ENCODE data around the gene UPB1.

The UPB1 gene

GRCh38 chr22:24503843-24504338 is 8.8 kb downstream of the UPB1 start:
- in situ Hi-C loops (cut with MboI; ENCODE audit: low sequenced_read_pairs), result no loop called here

- in situ Hi-C loops (cut with MboI; ENCODE audit: low sequenced_read_pairs), result no loop called here
Observed at GRCh38 chr22:24504540-24504939, 9.4 kb downstream of the UPB1 start.

- in situ Hi-C loops (cut with MboI; ENCODE audit: low sequenced_read_pairs), result no loop called here
Observed at GRCh38 chr22:24504956-24505736, 10.0 kb downstream of the UPB1 start.

GRCh38 chr22:24506802-24507438 is 11.8 kb downstream of the UPB1 start:
- in situ Hi-C loops (cut with MboI; ENCODE audit: low sequenced_read_pairs), result no loop called here

GRCh38 chr22:24507716-24508115 is 12.6 kb downstream of the UPB1 start:
- in situ Hi-C loops (cut with MboI; ENCODE audit: low sequenced_read_pairs), result no loop called here

GRCh38 chr22:24510637-24511625 is 15.8 kb downstream of the UPB1 start:
- in situ Hi-C loops (cut with MboI; ENCODE audit: low sequenced_read_pairs), result loop anchor here (5.0 kb wide), 1 partner anchor 79 kb away; no protein-coding TSS in a partner anchor

- in situ Hi-C loops (cut with MboI; ENCODE audit: low sequenced_read_pairs), result loop anchor here (5.0 kb wide), 1 partner anchor 80 kb away; no protein-coding TSS in a partner anchor
Observed at GRCh38 chr22:24512043-24512442, 16.9 kb downstream of the UPB1 start.

- in situ Hi-C loops (cut with MboI; ENCODE audit: low sequenced_read_pairs), result loop anchor here (5.0 kb wide), 1 partner anchor 81 kb away; no protein-coding TSS in a partner anchor
Observed at GRCh38 chr22:24513378-24514240, 18.5 kb downstream of the UPB1 start.

- in situ Hi-C loops (cut with MboI; ENCODE audit: low sequenced_read_pairs), result loop anchor here (5.0 kb wide), 1 partner anchor 82 kb away; no protein-coding TSS in a partner anchor
Observed at GRCh38 chr22:24514241-24515026, 19.3 kb downstream of the UPB1 start.

- in situ Hi-C loops (cut with MboI; ENCODE audit: low sequenced_read_pairs), result no loop called here
Observed at GRCh38 chr22:24515027-24515338, 19.9 kb downstream of the UPB1 start.

- in situ Hi-C loops (cut with MboI; ENCODE audit: low sequenced_read_pairs), result no loop called here
Observed at GRCh38 chr22:24516301-24516737, 21.2 kb downstream of the UPB1 start.

- in situ Hi-C loops (cut with MboI; ENCODE audit: low sequenced_read_pairs), result no loop called here
Observed at GRCh38 chr22:24517446-24517845, 22.3 kb downstream of the UPB1 start.

GRCh38 chr22:24518228-24518627 is 23.1 kb downstream of the UPB1 start:
- in situ Hi-C loops (cut with MboI; ENCODE audit: low sequenced_read_pairs), result no loop called here

- in situ Hi-C loops (cut with MboI; ENCODE audit: low sequenced_read_pairs), result no loop called here
Observed at GRCh38 chr22:24518771-24519485, 23.8 kb downstream of the UPB1 start.

- in situ Hi-C loops (cut with MboI; ENCODE audit: low sequenced_read_pairs), result no loop called here
Observed at GRCh38 chr22:24519496-24519895, 24.4 kb downstream of the UPB1 start.

GRCh38 chr22:24521791-24522245 is 26.7 kb downstream of the UPB1 start:
- in situ Hi-C loops (cut with MboI; ENCODE audit: low sequenced_read_pairs), result loop anchor here (10.0 kb wide), 1 partner anchor 197 kb away; no protein-coding TSS in a partner anchor

GRCh38 chr22:24523873-24524272 is 28.7 kb downstream of the UPB1 start:
- in situ Hi-C loops (cut with MboI; ENCODE audit: low sequenced_read_pairs), result loop anchor here (10.0 kb wide), 1 partner anchor 199 kb away; no protein-coding TSS in a partner anchor

GRCh38 chr22:24525416-24526037 is 30.4 kb downstream of the UPB1 start:
- in situ Hi-C loops (cut with MboI; ENCODE audit: low sequenced_read_pairs), result loop anchor here (10.0 kb wide), 1 partner anchor 201 kb away; no protein-coding TSS in a partner anchor
